Loucy (cell line): ENCODE results near the gene ANKRD65.

Source experiments
- H2AFZ ChIP-seq: fragments of 200-600 bp; sonication (generic); 2 replicates; pipeline ENCODE4 v1.6.0; 2016; ENCODE audit warnings: antibody characterized with exemption, mild to moderate bottlenecking, low read length, moderate library complexity
- H3F3A ChIP-seq: fragments of 200-600 bp; 2 replicates; pipeline ENCODE4 v1.6.0; 2016; ENCODE audit warnings: antibody characterized with exemption, low read depth, mild to moderate bottlenecking
- H3K27me3 ChIP-seq: fragments of 200-600 bp; sonication (generic); 2 replicates; pipeline ENCODE4 v1.6.1; 2014; ENCODE audit warnings: low read length, mild to moderate bottlenecking; ENCODE audit not compliant: insufficient read depth, poor library complexity, severe bottlenecking
- H3K36me3 ChIP-seq: fragments of 200-600 bp; sonication (generic); 2 replicates; pipeline ENCODE4 v1.6.1; 2016; ENCODE audit warnings: low read length; ENCODE audit not compliant: insufficient read depth
- H3K4me1 ChIP-seq: fragments of 200-600 bp; sonication (generic); 2 replicates; pipeline ENCODE4 v1.5.1; 2014; ENCODE audit warnings: low read length, mild to moderate bottlenecking; ENCODE audit not compliant: insufficient read depth, poor library complexity, severe bottlenecking
- H3K4me2 ChIP-seq: fragments of 200-600 bp; sonication (generic); 2 replicates; pipeline ENCODE4 v1.6.0; 2014; ENCODE audit warnings: antibody characterized with exemption, low read length, low read depth, mild to moderate bottlenecking; ENCODE audit not compliant: poor library complexity, severe bottlenecking
- H3K4me3 ChIP-seq: fragments of 200-600 bp; sonication (generic); 2 replicates; pipeline ENCODE4 v1.5.1; 2014; ENCODE audit warnings: low read length, mild to moderate bottlenecking, mixed read lengths; ENCODE audit not compliant: poor library complexity, severe bottlenecking
- H3K79me2 ChIP-seq: fragments of 200-600 bp; sonication (generic); 2 replicates; pipeline ENCODE4 v1.6.1; 2014; ENCODE audit warnings: low read length; ENCODE audit not compliant: insufficient read depth
- H3K9ac ChIP-seq: fragments of 200-600 bp; sonication (generic); 2 replicates; pipeline ENCODE4 v1.6.0; 2014; ENCODE audit warnings: mild to moderate bottlenecking, low read depth, low read length, moderate library complexity; ENCODE audit not compliant: poor library complexity, severe bottlenecking
- H3K9me2 ChIP-seq: fragments of 200-600 bp; sonication (generic); replicated peaks from 2 replicates; pipeline ENCODE4 v1.6.1; 2016; ENCODE audit warnings: low read depth, low read length, mixed read lengths
- H3K9me3 ChIP-seq: fragments of 200-600 bp; sonication (generic); 2 replicates; pipeline ENCODE4 v1.6.1; 2014; ENCODE audit warnings: mild to moderate bottlenecking, antibody characterized with exemption, low read length, low read depth; ENCODE audit not compliant: insufficient read depth
- H4K20me1 ChIP-seq: fragments of 200-600 bp; sonication (generic); 2 replicates; pipeline ENCODE4 v1.6.0; 2014; ENCODE audit warnings: antibody characterized with exemption, low read length, mild to moderate bottlenecking; ENCODE audit not compliant: insufficient read depth, poor library complexity, severe bottlenecking
- EZH2phosphoT487 ChIP-seq: fragments of 200-600 bp; IDR thresholded peaks from 2 replicates; pipeline ENCODE4 v1.6.1; 2018; ENCODE audit warnings: antibody characterized with exemption, mild to moderate bottlenecking, moderate library complexity, borderline replicate concordance
- TF ChIP-seq, protein P1 (sequence below): fragments of 200-600 bp; sonication (generic); conservative IDR thresholded peaks from 2 replicates; pipeline ENCODE4 v1.5.1; 2014; ENCODE audit warnings: mild to moderate bottlenecking, antibody characterized with exemption, low read length

Gene ANKRD65

DNA sequence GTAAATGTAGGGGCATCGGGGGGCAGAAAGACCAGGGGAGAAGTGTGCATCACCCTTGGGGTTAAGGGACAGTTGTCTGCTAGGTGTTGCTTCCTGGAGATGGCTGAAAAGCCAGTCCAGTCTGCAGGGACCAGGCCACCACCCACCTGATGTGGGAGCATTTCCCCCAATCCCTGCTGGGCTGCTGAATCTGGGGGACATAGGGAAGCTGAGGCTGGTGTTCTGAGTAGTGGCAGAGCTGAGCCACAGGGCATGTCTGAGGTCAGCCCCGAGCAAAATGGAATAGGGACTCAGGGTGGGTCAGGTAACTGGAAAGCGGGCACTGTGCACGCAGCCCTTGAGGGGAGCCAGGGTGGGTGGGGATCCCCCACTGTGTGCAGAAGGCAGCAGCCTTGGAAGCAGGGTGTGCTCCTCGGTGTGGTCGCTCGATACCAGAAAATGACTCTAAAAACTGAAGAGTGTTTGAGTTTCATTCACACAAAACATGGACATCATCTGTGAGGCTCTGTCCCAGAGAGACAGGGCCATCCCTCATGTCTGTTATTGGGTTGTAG lies 19.5 kb downstream of the ANKRD65 start:
- no peaks in the 10 kb centered on the region for H3K9me2 ChIP-seq
- peak overlapping the region; percentile 87 for H3K4me3 ChIP-seq
- peaks cover 41% of the 10 kb centered on the region; the same call in 1 of the 2 replicates for H3K36me3 ChIP-seq
- H4K20me1 ChIP-seq, result peaks cover 53% of the 10 kb centered on the region
- peaks cover 6% of the 10 kb centered on the region for H3K27me3 ChIP-seq
- no peaks in the 10 kb centered on the region for H3F3A ChIP-seq
- H2AFZ ChIP-seq, result no peak overlapping the region
- H3K9ac ChIP-seq, result no peak overlapping the region
- H3K79me2 ChIP-seq, result peaks cover 85% of the 10 kb centered on the region
- H3K4me2 ChIP-seq, result peak overlapping the region; percentile 97
- H3K4me1 ChIP-seq, result peaks cover 52% of the 10 kb centered on the region
- no peaks in the 10 kb centered on the region for H3K9me3 ChIP-seq
- TF ChIP-seq, protein P1, sequence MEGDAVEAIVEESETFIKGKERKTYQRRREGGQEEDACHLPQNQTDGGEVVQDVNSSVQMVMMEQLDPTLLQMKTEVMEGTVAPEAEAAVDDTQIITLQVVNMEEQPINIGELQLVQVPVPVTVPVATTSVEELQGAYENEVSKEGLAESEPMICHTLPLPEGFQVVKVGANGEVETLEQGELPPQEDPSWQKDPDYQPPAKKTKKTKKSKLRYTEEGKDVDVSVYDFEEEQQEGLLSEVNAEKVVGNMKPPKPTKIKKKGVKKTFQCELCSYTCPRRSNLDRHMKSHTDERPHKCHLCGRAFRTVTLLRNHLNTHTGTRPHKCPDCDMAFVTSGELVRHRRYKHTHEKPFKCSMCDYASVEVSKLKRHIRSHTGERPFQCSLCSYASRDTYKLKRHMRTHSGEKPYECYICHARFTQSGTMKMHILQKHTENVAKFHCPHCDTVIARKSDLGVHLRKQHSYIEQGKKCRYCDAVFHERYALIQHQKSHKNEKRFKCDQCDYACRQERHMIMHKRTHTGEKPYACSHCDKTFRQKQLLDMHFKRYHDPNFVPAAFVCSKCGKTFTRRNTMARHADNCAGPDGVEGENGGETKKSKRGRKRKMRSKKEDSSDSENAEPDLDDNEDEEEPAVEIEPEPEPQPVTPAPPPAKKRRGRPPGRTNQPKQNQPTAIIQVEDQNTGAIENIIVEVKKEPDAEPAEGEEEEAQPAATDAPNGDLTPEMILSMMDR, result no peak
- no peak for TF ChIP-seq EZH2phosphoT487

DNA sequence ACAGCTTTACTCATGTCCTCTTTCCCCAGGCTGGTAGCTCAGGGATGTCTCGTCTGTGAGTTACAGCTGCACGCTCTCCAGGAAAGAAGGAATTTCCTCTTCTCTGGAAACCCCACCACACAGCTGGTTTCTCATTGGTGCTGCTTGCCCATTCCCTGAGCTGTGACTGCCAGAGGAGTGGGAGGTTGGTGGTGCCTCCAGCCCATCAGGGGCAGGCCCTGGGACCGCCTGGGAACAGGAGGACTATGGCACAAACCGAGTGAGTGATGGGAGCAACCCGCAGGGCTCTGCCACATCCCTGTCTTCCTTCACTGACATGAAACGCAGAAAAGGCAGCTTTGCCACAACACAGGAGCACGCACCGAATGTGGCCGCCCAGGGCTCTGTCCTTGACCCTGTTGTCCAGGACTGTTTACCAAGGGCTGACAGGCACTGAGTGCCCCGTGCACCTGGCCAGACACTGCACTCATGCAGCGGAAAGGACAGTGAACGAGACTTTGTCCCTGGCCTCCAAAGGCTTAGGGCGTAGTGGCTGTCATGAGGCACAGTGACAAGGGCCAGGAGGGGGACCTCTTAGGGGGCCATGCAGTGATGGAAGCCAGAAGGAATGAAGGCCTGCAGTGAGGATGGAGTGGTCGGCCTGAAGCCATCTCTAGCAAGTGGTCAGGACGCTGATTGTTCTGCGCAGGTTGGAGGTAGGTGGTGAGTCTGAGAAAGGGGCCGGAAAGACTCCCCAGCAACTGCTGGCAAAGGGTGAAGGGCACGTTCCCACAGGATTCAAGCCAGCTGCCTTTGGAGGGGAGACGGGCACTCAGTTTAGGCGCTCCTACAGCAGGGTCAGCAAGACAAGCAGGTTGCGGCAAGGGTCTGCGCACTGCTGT lies 20.3 kb downstream of the ANKRD65 start:
- no peak overlapping the region for H2AFZ ChIP-seq
- peak overlapping the region; percentile 95 for H3K9ac ChIP-seq
- peaks cover 45% of the 10 kb centered on the region for H4K20me1 ChIP-seq
- H3K4me2 ChIP-seq, result peak overlapping the region; percentile 97
- H3K79me2 ChIP-seq, result peaks cover 85% of the 10 kb centered on the region
- H3K4me1 ChIP-seq, result peaks cover 46% of the 10 kb centered on the region
- no peaks in the 10 kb centered on the region for H3K9me3 ChIP-seq
- no peaks in the 10 kb centered on the region for H3K9me2 ChIP-seq
- H3K4me3 ChIP-seq, result peak overlapping the region; percentile 87
- TF ChIP-seq, protein P1, result no peak
- TF ChIP-seq EZH2phosphoT487, result no peak
- no peaks in the 10 kb centered on the region for H3F3A ChIP-seq
- H3K27me3 ChIP-seq, result peaks cover 6% of the 10 kb centered on the region
- peaks cover 42% of the 10 kb centered on the region; the same call in 1 of the 2 replicates for H3K36me3 ChIP-seq

DNA sequence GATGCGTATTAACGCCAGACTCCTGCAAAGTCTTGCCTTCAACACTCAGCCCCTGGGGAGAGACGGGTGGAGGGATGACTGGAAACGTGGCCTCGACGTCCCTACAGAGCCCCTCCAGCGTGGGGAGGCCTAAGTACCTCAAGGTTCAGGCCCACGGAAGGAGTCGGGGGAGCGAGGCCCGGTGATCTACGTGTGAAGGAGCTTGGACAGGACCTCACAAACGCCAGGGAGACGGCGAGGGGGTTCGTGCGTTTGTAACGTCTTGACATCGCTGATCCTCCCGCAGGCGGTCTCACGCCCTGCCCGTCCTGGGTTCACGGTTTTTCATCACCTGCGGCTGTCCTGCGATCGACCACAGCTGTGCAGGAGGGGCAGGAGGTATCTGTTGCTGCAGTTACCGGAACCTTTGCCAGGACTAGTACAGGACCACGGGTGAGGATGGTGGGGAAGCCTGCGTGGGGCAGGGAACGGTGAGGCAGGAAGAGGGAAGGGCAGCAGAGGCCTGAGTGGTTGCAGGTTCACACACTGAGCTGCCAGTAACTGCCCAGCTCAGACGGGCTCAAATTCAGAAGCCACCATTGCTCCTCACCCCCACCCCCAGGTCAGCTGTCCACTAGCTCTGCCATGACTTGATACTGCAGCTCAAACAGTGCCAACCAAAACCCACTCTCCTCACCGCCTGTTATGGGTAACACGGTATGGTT lies 21.1 kb downstream of the ANKRD65 start:
- peak overlapping the region; percentile 87 for H3K4me3 ChIP-seq
- H3K27me3 ChIP-seq, result peaks cover 6% of the 10 kb centered on the region
- no peaks in the 10 kb centered on the region for H3K9me3 ChIP-seq
- peak overlapping the region; percentile 95 for H3K9ac ChIP-seq
- H4K20me1 ChIP-seq, result peaks cover 41% of the 10 kb centered on the region
- peak overlapping the region; percentile 97 for H3K4me2 ChIP-seq
- H3F3A ChIP-seq, result no peaks in the 10 kb centered on the region
- peaks cover 85% of the 10 kb centered on the region for H3K79me2 ChIP-seq
- TF ChIP-seq, protein P1, result no peak
- no peak for TF ChIP-seq EZH2phosphoT487
- peak overlapping the region; percentile 75 for H2AFZ ChIP-seq
- no peaks in the 10 kb centered on the region for H3K9me2 ChIP-seq
- peaks cover 38% of the 10 kb centered on the region for H3K4me1 ChIP-seq
- peaks cover 43% of the 10 kb centered on the region; the same call in 1 of the 2 replicates for H3K36me3 ChIP-seq
